G401.6 (cell line): ENCODE measurements around the gene LCE2B.
"Not testable (repeated sequence)": the region's sequence is repeated elsewhere in the genome, so short reads cannot be mapped to it uniquely, and the experiment has no call there.

ENCODE experiments used
- FAIRE-seq: peaks from 2 replicates; lab custom pipeline; 2012; peaks lifted over from hg19 to GRCh38; lab: Jason Lieb, UNC

The LCE2B gene

DNA sequence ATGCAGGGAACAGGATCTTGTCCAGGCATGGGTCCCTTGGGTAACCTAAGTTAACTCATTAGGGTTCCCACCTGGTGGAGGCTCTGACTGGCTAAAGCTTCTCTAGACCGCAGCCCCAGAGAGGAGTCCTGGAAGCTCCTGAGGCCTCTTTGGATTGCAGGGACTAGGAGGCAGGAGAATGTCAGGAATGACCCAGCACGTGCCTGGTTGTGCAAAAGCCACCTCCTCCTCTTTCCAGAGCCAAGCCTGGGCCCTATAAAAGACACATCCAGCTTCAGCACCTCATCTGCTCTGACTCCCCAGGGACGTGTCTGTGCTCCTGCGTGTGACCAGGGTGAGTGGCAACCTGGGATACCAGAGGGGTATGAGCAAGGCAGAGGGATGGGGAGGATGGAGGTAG, at the start of gene LCE2B:
TSS of gene LCE2B (plus strand) at position 301 of the 400 bp plus-strand sequence. CDS start 721 bp downstream, outside the sequence.
- FAIRE-seq: not testable (repeated sequence)

GRCh38 chr1:152640351-152640750, 45.6 kb upstream of the LCE2B start:
- no peak for FAIRE-seq

GRCh38 chr1:152643945-152644344, 42.0 kb upstream of the LCE2B start:
- FAIRE-seq: no peak

DNA sequence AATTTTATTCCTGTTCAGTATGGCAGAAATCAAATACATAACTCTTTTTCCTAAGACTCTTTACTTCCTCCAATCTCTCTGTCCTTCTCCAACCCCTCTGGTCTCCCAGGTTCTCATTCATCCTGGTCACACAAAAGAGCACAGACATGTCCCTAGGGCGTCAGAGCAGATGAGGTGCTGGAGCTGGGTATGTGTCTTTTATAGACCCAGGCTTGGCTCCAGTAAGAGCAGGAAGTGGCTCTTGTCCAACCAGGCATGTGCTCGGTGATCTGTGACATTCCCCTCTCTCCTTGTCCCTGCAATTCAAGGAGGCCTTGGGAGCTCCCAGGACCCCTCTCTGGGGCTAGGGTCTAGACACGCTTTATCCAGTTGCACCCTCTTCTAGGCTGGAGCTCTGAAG, 40.8 kb upstream of the LCE2B start:
- FAIRE-seq: no peak

DNA sequence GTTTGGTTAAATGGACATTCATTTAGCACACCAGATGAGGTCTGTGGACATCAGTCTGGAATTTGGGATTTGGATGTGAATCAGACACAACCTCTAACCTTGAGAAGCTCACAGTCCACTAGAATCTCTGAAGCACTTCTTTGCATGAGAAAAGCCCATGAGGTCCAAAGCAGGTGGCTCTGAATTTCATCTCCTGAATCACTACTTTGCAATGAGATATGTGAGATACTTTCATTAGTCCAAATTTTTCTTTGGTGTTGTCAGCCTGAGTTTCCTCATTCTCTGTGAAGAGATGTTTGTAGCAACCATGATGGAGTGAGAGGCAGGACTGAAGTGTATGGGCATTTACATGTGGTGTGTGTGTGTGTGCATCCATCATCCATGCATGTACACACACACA, 39.3 kb upstream of the LCE2B start:
- FAIRE-seq: no peak

- FAIRE-seq: peak; percentile 63
These were observed 31.8 kb upstream of the LCE2B start for GRCh38 chr1:152654110-152654509.

- no peak for FAIRE-seq
These were observed 29.5 kb upstream of the LCE2B start for GRCh38 chr1:152656459-152656858.

DNA sequence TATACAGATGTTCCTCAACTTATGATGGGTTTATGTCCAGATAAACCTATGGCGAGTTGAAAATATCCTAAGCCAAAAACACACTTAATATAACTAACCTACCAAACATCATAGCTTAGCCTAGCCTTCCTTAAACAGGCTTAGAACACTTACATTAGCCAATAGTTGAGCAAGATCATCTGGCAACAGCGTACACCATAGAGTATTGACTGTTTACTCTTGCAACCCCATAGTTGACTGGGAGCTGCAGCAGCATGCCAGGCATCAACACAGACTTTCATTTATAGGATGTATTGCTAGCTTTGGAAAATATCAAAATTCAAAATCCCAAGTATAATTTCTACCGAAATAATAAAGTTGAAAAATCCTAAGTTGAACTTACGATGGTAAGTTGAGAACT, 28.2 kb upstream of the LCE2B start:
- no peak for FAIRE-seq

DNA sequence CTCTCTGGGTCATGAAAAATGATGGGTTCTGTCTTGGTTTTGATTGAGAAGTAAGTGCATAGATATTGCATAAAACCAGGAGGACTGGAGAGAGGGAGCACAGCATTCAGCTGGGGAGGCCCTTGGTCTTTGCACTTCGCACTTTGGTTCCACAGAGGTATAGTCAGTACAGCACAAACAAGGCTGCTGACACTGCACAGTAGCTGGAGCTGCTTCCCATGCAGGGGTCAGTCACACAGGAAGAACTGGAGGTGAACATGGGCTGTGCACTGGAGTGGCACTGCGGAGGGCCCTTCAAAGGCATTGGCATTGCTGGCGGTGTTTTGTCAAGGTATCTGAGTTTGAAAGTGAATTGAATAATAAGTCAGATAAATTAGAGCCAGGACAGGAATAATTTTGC, 27.3 kb upstream of the LCE2B start:
- no peak for FAIRE-seq

DNA sequence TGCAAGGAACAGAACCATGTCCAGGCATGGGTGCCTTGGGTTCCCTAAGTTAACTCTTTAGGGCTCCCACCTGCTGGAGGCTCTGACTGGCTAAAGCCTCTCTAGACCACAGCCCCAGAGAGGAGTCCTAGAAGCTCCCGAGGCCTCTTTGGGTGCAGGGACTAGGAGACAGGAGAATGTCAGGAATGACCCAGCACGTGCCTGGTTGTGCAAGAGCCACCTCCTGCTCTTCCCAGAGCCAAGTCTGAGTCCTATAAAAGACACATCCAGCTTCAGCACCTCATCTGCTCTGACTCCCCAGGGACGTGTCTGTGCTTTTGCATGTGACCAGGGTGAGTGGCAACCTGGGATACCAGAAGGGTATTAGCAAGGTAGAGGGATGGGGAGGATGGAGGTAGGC, 22.8 kb upstream of the LCE2B start, which contains the start of gene LCE2D:
TSS of gene LCE2D (plus strand) at position 283 of the 400 bp plus-strand sequence. CDS start 726 bp downstream, outside the sequence.
- no peak for FAIRE-seq

GRCh38 chr1:152666171-152666570, 19.8 kb upstream of the LCE2B start:
- FAIRE-seq: not testable (repeated sequence)

GRCh38 chr1:152667648-152668047, 18.3 kb upstream of the LCE2B start:
- FAIRE-seq: no peak

DNA sequence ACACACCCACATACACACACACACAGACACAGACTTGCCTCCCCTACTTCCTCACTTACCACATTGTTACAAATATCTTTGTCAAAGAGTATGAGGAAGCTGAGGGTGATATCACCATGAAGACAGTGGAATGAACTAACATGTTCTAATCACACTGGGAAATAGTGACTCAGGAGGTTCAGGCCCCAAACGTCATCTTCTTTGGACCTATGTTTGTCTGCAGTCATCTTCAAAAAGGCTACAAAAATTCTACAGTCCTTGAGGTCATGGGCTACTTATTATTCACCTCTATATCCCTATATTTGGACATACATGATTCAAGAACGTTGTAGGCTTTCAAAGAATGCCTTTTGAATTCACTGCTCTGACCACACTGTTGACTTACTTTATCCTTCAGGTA, 12.9 kb upstream of the LCE2B start:
- no peak for FAIRE-seq

DNA sequence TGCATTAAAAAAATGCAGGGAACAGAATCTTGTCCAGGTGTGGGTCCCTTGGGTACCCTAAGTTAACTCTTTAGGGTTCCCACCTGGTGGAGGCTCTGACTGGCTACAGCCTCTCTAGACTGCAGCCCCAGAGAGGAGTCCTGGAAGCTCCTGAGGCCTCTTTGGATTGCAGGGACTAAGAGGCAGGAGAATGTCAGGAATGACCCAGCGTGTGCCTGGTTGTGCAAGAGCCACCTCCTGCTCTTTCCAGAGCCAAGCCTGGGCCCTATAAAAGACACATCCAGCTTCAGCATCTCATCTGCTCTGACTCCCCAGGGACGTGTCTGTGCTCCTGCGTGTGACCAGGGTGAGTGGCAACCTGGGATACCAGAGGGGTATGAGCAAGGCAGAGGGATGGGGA, 10.9 kb upstream of the LCE2B start, which contains the start of gene LCE2C:
TSS of gene LCE2C (plus strand) at position 297 of the 400 bp plus-strand sequence. CDS start 737 bp downstream, outside the sequence.
- FAIRE-seq: not testable (repeated sequence)

GRCh38 chr1:152679459-152679858, 6.5 kb upstream of the LCE2B start:
- FAIRE-seq: no peak

DNA sequence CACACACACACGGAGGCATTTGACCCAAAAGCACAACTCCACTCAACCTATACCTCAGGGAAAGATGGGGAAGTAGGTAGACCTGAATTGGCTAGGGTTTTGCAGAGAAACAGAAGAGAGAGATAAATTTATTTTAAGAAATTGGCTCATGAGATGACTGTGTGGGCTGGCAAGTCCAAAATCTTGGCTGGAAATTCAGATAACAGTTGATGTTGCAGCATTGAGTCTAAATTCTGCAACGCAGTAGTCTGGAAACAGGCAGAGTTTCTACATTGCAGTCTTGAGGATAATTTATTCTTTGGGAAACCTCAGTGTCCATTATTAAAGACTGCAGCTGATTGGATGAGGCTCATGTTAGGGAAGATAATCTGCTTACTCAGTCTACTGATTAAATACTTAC, 4.3 kb upstream of the LCE2B start:
- FAIRE-seq: no peak

- FAIRE-seq: no peak
These were observed 2.1 kb upstream of the LCE2B start for GRCh38 chr1:152683846-152684245.

GRCh38 chr1:152697701-152698600, 12.0 kb downstream of the LCE2B start, which contains the start of gene LCE2A:
LCE2A (plus strand) TSS chr1:152698345; CDS start chr1:152698902, 557 bp downstream.
- FAIRE-seq: no peak

- no peak for FAIRE-seq
These were observed 13.8 kb downstream of the LCE2B start for GRCh38 chr1:152699746-152700145.

GRCh38 chr1:152707860-152708259, 21.9 kb downstream of the LCE2B start, which contains the start of gene LCE4A:
LCE4A (plus strand) TSS chr1:152708160; CDS start chr1:152709076, 916 bp downstream.
- FAIRE-seq: no peak

- FAIRE-seq: no peak
These were observed 32.3 kb downstream of the LCE2B start for GRCh38 chr1:152718238-152718637.

DNA sequence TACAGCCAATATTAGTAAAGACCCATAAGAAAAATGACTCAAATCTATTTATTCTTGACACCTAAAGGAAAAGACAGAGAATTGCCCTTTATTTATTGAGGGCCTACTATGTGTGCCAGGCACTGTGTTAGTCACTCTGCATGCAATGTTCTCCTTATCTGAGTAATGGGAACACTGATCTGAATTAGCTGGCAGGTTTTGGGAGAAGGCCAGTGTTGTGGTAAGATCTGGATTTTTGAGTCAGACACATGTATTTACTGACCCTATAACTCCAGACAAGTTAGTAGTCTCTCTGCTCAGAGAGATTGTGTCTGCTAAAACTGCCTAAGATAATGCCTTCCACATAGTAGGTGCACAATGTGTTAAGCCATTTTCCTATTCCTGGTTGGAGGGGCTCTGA, 39.3 kb downstream of the LCE2B start:
- no peak for FAIRE-seq

- no peak for FAIRE-seq
These were observed 43.1 kb downstream of the LCE2B start for GRCh38 chr1:152728986-152729385.

GRCh38 chr1:152735648-152736047, 49.7 kb downstream of the LCE2B start:
- FAIRE-seq: no peak
